Immature natural killer cell (primary cell): ENCODE measurements around the gene COX19. TPM values are rescaled to one million over a fixed set of nuclear protein-coding genes. Genes with fewer than 3 reads are reported as not detected.
A peak's percentile ranks its signal among the peaks of the same experiment; 100 is the strongest.
"Not testable (repeated sequence)": the region's sequence is repeated elsewhere in the genome, so short reads cannot be mapped to it uniquely, and the experiment has no call there.

ENCODE experiments used
- DNase-seq, 3 donors: peaks; one replicate each; pipeline ENCODE4 v3.0.0; 2022; ENCODE audit warnings: mixed read lengths in 1 of 3
- H3K27ac Mint-ChIP-seq, 6 donors: one replicate each; pipeline ENCODE4 v1.8.0; 2020; ENCODE audit warnings: mixed read lengths in 6 of 6, mild to moderate bottlenecking in 5 of 6, inconsistent platforms in 4 of 6, moderate library complexity in 3 of 6
- H3K27me3 Mint-ChIP-seq, 3 donors: one replicate each; pipeline ENCODE4 v1.8.0; 2020 to 2021; ENCODE audit warnings: low read depth in 3 of 3, mild to moderate bottlenecking in 3 of 3, mixed read lengths in 3 of 3, moderate library complexity in 3 of 3, inconsistent platforms in 1 of 3
- H3K36me3 Mint-ChIP-seq, 3 donors: one replicate each; pipeline ENCODE4 v1.8.0; 2020; ENCODE audit warnings: mixed read lengths in 3 of 3, inconsistent platforms in 2 of 3, mild to moderate bottlenecking in 2 of 3
- H3K4me1 Mint-ChIP-seq, 2 donors: one replicate each; pipeline ENCODE4 v1.8.0; 2020; ENCODE audit warnings: inconsistent platforms in 2 of 2, mild to moderate bottlenecking in 2 of 2, mixed read lengths in 2 of 2, moderate library complexity in 1 of 2
- H3K4me3 Mint-ChIP-seq, 5 donors: one replicate each; pipeline ENCODE4 v1.8.0; 2020; ENCODE audit warnings: mild to moderate bottlenecking in 5 of 5, mixed read lengths in 5 of 5, inconsistent platforms in 3 of 5, moderate library complexity in 3 of 5
- H3K9me3 Mint-ChIP-seq, 6 donors: one replicate each; pipeline ENCODE4 v1.8.0; 2020; ENCODE audit warnings: mild to moderate bottlenecking in 6 of 6, mixed read lengths in 6 of 6, inconsistent platforms in 4 of 6, moderate library complexity in 3 of 6
- polyA plus RNA-seq, 3 donors: library from polyadenylated mRNA; unstranded; fragments of 300-500 nt; fragmentation: Illumina TruSeq; gene quantifications; one replicate each; pipeline ENCODE4 v1.2.3, GENCODE V29; 2021

Gene COX19
- polyA plus RNA-seq, 3 donors from 2014 or later: 12.7 to 24.0 (median 18.1) TPM

DNA sequence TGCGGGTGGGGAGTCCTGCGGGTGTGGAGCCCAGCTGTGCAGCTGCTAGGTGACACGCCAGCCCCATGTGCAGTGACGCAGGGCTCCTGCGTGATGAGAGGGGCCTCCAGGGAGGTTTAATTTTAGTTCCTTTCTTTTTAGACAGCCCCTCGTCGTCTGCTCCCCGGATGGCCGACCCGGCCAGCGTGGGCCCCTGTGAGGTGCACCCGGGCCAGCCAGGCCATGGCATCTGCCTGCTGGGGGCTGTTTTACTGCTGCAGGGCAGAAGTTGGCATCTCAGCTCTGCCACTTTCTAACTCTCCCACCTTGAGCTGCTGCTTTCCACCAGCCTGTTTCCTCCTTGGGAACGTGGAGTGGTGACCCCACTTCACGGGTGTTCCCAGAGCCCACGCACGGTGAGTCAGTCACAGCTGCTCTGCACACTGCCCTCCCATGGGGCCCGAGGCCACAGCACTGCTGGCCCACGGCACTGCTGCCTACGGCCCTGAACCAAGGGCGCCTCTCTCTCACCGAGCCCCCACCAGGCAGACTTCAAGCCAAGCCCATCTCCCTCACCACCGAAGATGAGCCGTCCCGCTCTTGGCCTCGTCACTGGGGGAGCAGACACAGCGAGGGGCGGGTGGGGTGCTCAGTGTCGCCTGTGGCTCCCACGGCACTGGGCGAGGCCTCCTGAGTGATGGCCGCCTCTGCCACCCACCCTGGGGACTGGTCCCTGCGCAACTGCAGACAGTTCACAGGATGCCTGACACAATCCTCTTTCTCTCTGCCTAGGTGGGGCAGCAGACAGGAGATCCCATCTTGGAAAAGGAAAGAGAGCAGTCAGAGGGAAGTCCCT, 28.9 kb upstream of the COX19 start:
- Mint-ChIP-seq H3K36me3 (peaks cover 0 to 6% (median 0%) of the 10 kb centered on the region in 3 donors), H3K27ac (no peak overlapping the region), H3K27me3 (peaks cover 21 to 31% (median 23%) of the 10 kb centered on the region in 3 donors), H3K9me3 (no peaks in the 10 kb centered on the region), H3K4me3 (no peak overlapping the region), H3K4me1 (peaks cover 0 to 14% of the 10 kb centered on the region in 2 donors)
- no peak for DNase-seq

DNA sequence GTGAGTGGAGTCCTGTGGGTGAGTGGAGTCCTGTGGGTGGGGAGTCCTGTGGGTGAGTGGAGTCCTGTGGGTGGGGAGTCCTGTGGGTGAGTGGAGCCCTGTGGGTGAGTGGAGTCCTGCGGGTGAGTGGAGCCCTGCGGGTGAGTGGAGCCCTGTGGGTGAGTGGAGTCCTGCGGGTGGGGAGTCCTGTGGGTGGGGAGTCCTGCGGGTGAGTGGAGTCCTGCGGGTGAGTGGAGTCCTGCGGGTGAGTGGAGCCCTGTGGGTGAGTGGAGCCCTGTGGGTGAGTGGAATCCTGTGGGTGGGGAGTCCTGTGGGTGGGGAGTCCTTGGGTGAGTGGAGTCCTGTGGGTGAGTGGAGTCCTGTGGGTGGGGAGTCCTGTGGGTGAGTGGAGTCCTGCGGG, 27.1 kb upstream of the COX19 start:
- H3K9me3 Mint-ChIP-seq, DNase-seq, H3K36me3 Mint-ChIP-seq, H3K4me3 Mint-ChIP-seq: not testable (repeated sequence)
- H3K27ac Mint-ChIP-seq: peak overlapping the region in 2 of 6 donors; percentile 61 to 92
- peaks cover 19 to 27% (median 23%) of the 10 kb centered on the region in 3 donors for H3K27me3 Mint-ChIP-seq
- H3K4me1 Mint-ChIP-seq: peaks cover 0 to 11% of the 10 kb centered on the region in 2 donors

DNA sequence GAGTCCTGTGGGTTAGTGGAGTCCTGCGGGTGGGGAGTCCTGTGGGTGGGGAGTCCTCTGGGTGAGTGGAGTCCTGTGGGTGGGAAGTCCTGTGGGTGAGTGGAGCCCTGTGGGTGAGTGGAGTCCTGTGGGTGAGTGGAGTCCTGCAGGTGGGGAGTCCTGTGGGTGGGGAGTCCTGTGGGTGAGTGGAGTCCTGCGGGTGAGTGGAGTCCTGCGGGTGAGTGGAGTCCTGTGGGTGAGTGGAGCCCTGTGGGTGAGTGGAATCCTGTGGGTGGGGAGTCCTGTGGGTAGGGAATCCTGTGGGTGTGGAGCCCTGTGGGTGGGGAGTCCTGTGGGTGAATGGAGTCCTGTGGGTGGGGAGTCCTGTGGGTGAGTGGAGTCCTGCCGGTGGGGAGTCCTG, 26.7 kb upstream of the COX19 start:
- Mint-ChIP-seq H3K27ac (peak overlapping the region in 2 of 6 donors; percentile 61 to 92), H3K4me3 (peak overlapping the region in 1 of 5 donors; percentile 40)

GRCh38 chr7:1001069-1001770, 25.9 kb upstream of the COX19 start:
- H3K4me1 Mint-ChIP-seq: peaks cover 0 to 11% of the 10 kb centered on the region in 2 donors
- not testable (repeated sequence) for H3K36me3 Mint-ChIP-seq, H3K9me3 Mint-ChIP-seq
- H3K27me3 Mint-ChIP-seq: peaks cover 19 to 27% (median 23%) of the 10 kb centered on the region in 3 donors
- H3K27ac Mint-ChIP-seq: peak overlapping the region in 5 of 6 donors; percentile 30 to 92 (median 61)
- DNase-seq: peak; percentile 40 to 62 (median 51)
- peak overlapping the region in 3 of 5 donors; percentile 18 to 36 (median 27) for H3K4me3 Mint-ChIP-seq

More for the DNA sequence above, 26.7 kb upstream of the COX19 start:
- not testable (repeated sequence) for H3K9me3 Mint-ChIP-seq, H3K36me3 Mint-ChIP-seq
- DNase-seq: peak; percentile 34 to 62 (median 56)
- H3K4me1 Mint-ChIP-seq: peaks cover 0 to 11% of the 10 kb centered on the region in 2 donors
- H3K27me3 Mint-ChIP-seq: peaks cover 19 to 27% (median 23%) of the 10 kb centered on the region in 3 donors

DNA sequence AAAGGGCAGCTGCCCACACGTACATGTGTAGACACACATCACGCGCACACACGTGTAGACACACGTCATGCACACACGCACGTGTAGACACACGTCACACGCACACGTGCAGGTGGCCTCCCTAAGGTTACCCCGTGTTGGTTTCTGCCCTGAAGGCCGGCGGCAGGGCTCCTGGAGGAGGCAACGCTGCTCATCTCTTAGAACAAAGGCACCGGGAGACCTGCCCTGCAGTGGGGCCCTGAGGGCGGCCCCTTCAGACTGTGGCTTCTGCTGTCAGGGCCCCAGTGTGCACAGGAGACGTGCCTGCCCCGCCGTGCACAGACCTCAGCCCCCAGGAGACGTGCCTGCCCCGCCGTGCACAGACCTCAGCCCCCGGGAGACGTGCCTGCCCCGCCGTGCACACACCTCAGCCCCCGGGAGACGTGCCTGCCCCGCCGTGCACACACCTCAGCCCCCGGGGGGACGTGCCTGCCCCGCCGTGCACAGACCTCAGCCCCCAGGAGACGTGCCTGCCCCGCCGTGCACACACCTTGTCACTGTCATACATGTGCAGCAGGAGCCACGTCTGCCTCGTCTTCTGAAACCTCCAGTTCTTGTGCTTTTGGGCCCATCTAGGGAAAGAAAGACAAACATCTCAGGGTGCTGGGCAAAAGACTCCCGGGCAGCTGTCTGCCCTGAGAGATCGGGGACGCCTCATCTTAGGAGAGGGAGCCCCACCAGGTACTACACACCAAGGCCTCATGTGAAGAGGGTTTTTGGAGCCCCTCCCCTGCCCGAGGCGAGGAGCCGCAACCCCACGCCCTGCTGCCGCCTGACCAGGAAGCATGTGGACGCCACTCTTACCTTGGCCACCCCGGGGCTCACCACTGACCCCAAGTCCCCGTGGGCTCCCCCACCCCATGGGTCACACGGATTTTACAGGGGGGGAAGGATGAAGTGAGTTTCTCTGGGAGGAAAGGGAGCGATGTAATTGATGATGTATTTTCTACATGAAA, 24.9 kb upstream of the COX19 start:
- no peak overlapping the region for H3K4me3 Mint-ChIP-seq
- H3K36me3 Mint-ChIP-seq: peaks cover 0 to 5% (median 4%) of the 10 kb centered on the region in 3 donors
- no peak for DNase-seq
- peaks cover 0 to 11% of the 10 kb centered on the region in 2 donors for H3K4me1 Mint-ChIP-seq
- H3K9me3 Mint-ChIP-seq: no peaks in the 10 kb centered on the region
- H3K27me3 Mint-ChIP-seq: peaks cover 19 to 27% (median 21%) of the 10 kb centered on the region in 3 donors
- peak overlapping the region in 1 of 6 donors; percentile 27 for H3K27ac Mint-ChIP-seq

DNA sequence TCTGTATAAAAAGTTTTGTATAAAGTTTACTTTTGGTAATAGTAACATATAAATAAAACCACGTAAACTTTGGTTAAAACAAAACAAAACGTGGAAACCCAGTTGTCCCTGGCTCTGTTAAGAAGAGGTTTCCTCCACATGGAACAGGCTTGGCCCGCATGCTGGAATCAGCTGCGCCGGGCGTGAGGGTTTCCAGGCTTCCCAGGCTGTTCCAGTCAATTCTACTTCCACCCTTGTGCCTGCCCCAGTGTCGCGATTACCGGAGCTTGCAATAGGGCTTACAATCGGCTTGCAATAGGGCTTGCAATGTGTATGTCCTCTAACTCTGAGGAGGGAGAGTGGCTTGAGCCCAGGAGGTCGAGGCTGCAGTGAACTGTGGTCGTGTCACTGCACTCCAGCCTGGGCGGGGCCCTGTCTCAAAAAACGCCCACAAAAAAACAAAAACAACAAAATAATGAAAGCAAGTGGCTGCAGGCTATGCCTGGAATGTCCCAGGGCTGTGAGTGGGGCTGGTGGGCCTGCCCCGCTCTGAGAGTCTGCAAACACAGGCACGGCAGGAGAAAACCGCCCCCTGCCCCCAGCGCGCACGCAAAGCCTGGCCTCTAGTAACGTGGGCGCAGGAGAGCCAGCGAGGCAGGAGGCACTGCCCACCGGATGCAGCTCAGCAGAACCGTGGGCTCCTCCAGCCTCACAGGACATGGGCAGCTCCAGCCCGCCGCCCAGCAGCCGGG, 24.0 kb upstream of the COX19 start:
- peaks cover 0 to 5% (median 4%) of the 10 kb centered on the region in 3 donors for H3K36me3 Mint-ChIP-seq
- no peak overlapping the region for H3K4me3 Mint-ChIP-seq
- no peaks in the 10 kb centered on the region for H3K9me3 Mint-ChIP-seq
- H3K4me1 Mint-ChIP-seq: peaks cover 0 to 11% of the 10 kb centered on the region in 2 donors
- no peak for DNase-seq
- H3K27ac Mint-ChIP-seq: peak overlapping the region in 1 of 6 donors; percentile 27
- H3K27me3 Mint-ChIP-seq: peaks cover 18 to 26% (median 20%) of the 10 kb centered on the region in 3 donors

GRCh38 chr7:997404-998395, 22.4 kb upstream of the COX19 start:
- no peak for DNase-seq
- Mint-ChIP-seq H3K36me3 (peaks cover 0 to 5% (median 4%) of the 10 kb centered on the region in 3 donors), H3K27ac (peak overlapping the region in 1 of 6 donors; percentile 46), H3K4me3 (no peak overlapping the region), H3K9me3 (no peaks in the 10 kb centered on the region), H3K27me3 (peaks cover 19 to 29% (median 23%) of the 10 kb centered on the region in 3 donors), H3K4me1 (peaks cover 0 to 16% of the 10 kb centered on the region in 2 donors)

- peaks cover 0 to 14% of the 10 kb centered on the region in 2 donors for H3K4me1 Mint-ChIP-seq
- DNase-seq: no peak
- H3K36me3 Mint-ChIP-seq: peaks cover 0 to 5% (median 4%) of the 10 kb centered on the region in 3 donors
- H3K4me3 Mint-ChIP-seq: no peak overlapping the region
- H3K27ac Mint-ChIP-seq: no peak overlapping the region
- no peaks in the 10 kb centered on the region for H3K9me3 Mint-ChIP-seq
- peaks cover 10 to 18% (median 10%) of the 10 kb centered on the region in 3 donors for H3K27me3 Mint-ChIP-seq
These were observed 20.9 kb upstream of the COX19 start for GRCh38 chr7:996079-996872.

- DNase-seq: no peak
- H3K9me3 Mint-ChIP-seq: no peaks in the 10 kb centered on the region
- H3K4me3 Mint-ChIP-seq: no peak overlapping the region
- H3K4me1 Mint-ChIP-seq: peaks cover 0 to 10% of the 10 kb centered on the region in 2 donors
- H3K27ac Mint-ChIP-seq: no peak overlapping the region
- peaks cover 4 to 19% (median 5%) of the 10 kb centered on the region in 3 donors for H3K27me3 Mint-ChIP-seq
- peaks cover 0 to 5% (median 4%) of the 10 kb centered on the region in 3 donors for H3K36me3 Mint-ChIP-seq
These were observed 20.2 kb upstream of the COX19 start for GRCh38 chr7:995571-995970.

DNA sequence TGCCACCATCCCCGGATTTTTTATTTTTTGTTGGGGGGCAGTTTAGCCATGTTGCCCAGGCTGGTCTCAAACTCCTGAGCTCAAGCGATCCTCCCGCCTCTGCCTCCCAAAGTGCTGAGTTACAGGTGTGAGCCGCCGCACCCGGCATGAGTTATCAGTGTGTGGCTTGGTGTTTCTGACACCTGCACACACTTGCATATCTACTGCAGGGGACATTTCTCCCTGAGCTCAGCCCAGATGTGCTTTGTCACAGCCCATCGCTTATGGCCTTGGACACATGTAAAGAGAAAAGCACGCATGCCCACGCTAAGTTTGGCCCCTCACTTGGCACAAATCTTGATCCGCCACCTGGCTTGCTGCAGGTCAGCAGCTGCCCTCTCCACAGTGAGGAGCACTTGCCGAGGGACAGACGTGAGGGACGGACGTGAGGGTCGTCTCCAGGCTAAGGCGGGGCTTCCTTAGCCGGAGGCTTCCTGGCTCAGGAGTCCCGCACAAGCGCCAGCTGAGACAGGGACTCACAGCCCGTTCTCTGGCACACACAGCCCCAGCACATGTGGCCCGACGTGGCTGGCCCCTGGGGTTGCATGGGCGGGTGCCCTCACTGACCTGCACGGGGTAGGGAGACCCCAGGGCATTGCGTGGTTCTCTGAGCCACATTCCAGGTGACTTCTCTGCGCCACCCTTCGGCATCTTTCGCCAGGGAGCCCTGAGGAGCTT, 19.4 kb upstream of the COX19 start:
- H3K9me3 Mint-ChIP-seq: no peaks in the 10 kb centered on the region
- no peak overlapping the region for H3K4me3 Mint-ChIP-seq
- no peak overlapping the region for H3K27ac Mint-ChIP-seq
- DNase-seq: no peak
- peaks cover 0 to 16% (median 4%) of the 10 kb centered on the region in 3 donors for H3K27me3 Mint-ChIP-seq
- H3K4me1 Mint-ChIP-seq: peaks cover 0 to 10% of the 10 kb centered on the region in 2 donors
- H3K36me3 Mint-ChIP-seq: peaks cover 0 to 5% (median 4%) of the 10 kb centered on the region in 3 donors
